Activated T-cell treated with anti-CD3 and anti-CD28 coated beads, Interleukin-2, amount 50 U/mL, for 72 hours (primary cell): ENCODE data around the gene MTHFD1L. TPM values are rescaled to one million over a fixed set of nuclear protein-coding genes. Genes with fewer than 3 reads are reported as not detected.

ENCODE experiments used
- ATAC-seq, 2 donors: fragments of 150-1000 bp; cut with Tn5 transposase; replicated peaks in 1 of 2; 2 replicates each; pipeline ENCODE4 v1.10.0; 2021; ENCODE audit warnings: moderate library complexity in 2 of 2, mild to moderate bottlenecking in 1 of 2
- DNase-seq, 2 donors: peaks; one replicate each; pipeline ENCODE4 v3.0.0; 2021 to 2022; ENCODE audit warnings: mixed read lengths in 1 of 2
- H3K27ac Mint-ChIP-seq: one replicate; pipeline ENCODE4 v1.8.0; 2022; ENCODE audit warnings: mild to moderate bottlenecking, moderate library complexity, mixed read lengths
- H3K27me3 Mint-ChIP-seq: one replicate; pipeline ENCODE4 v1.8.0; 2022; ENCODE audit warnings: low read depth, mixed read lengths
- H3K36me3 Mint-ChIP-seq, 2 donors: one replicate each; pipeline ENCODE4 v1.8.0; 2022; ENCODE audit warnings: mixed read lengths in 2 of 2, mild to moderate bottlenecking in 1 of 2; ENCODE audit not compliant: insufficient read depth in 2 of 2
- H3K4me1 Mint-ChIP-seq: one replicate; pipeline ENCODE4 v1.8.0; 2022; ENCODE audit warnings: low read depth, mixed read lengths
- H3K4me3 Mint-ChIP-seq, 2 donors: one replicate each; pipeline ENCODE4 v1.8.0; 2022; ENCODE audit warnings: mild to moderate bottlenecking in 2 of 2, mixed read lengths in 2 of 2, moderate library complexity in 2 of 2
- H3K9me3 Mint-ChIP-seq, 2 donors: one replicate each; pipeline ENCODE4 v1.8.0; 2022; ENCODE audit warnings: mixed read lengths in 2 of 2
- total RNA-seq, 2 donors: library from RNA; stranded (reverse); gene quantifications; one replicate each; pipeline ENCODE4 v1.2.3, GENCODE V29; 2022

The MTHFD1L gene
- total RNA-seq, 2 donors from 2014 or later, result 138 to 155 TPM

DNA sequence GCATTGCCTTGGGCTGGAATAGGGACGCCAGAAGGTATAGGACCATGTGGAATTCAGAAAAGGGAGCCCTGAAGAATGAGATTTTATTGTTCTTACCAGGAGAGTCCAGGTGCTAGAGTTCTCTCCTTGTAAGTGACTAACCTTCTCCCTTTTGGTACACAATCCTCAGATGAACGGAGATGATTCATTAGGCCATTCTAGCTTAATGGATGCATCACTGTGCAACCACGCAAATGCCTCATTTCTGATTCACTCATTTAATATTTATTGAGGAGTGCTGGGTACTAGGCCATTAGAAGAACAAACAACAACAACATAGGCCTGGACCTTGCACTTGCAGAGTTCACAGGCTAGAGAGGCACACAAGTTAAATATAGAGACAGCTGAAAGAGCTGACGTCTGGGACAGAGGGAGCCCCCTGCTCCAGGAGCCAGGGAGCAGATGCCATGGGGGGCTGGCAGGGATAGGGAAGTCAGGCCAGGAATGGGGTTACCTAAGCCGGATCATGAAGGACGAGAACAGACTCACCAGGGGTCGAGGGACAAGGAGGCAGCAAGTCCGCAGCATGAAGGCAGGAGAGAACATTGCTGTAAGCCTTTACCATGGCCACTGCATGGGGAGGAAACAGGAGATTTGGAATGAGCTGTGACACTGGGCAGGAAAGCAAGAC, 194.7 kb downstream of the MTHFD1L start:
- Mint-ChIP-seq H3K4me3 (no peak overlapping the region), H3K27ac (no peak overlapping the region), H3K27me3 (no peaks in the 10 kb centered on the region), H3K9me3 (no peaks in the 10 kb centered on the region), H3K36me3 (peaks cover 0 to 15% of the 10 kb centered on the region in 2 donors), H3K4me1 (no peaks in the 10 kb centered on the region)
- no peak for ATAC-seq
- DNase-seq, result no peak

DNA sequence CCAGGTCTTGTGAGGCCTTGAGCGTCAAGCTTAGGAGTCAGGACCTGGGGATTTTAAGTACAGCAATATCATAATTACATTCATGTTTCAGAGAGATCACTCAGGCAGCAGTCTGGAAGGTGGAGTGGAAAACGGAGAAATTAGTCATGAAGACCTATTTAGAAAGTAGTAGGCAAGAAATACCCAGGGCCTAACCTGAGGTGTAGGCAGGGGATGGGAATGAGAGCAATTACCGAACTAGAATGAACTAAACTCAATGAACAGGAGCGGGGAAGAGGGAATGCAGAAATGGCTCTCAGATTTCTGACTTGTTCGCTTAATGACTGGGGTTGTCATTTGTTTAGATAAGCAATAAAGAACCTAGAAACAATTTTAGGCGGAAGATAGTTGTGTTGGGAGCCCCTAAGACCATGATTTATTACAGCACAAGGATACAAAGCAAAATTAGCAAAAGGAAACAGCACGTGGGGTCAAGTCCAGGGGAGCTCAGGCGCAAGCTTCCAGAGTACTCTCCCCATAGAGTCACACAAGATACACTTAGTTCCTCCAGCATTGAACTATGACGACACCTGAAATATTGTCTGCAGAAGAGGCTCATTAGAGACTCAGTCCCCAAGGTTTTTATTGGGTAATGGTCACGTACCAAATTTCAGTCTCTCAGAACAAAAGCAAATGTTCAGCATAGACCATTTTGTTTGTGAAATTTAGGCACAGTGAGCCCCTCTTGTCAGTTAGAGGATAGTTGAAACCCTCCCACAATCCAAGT, 195.4 kb downstream of the MTHFD1L start:
- Mint-ChIP-seq H3K36me3 (peaks cover 0 to 17% of the 10 kb centered on the region in 2 donors), H3K9me3 (no peaks in the 10 kb centered on the region)
- DNase-seq, result no peak

DNA sequence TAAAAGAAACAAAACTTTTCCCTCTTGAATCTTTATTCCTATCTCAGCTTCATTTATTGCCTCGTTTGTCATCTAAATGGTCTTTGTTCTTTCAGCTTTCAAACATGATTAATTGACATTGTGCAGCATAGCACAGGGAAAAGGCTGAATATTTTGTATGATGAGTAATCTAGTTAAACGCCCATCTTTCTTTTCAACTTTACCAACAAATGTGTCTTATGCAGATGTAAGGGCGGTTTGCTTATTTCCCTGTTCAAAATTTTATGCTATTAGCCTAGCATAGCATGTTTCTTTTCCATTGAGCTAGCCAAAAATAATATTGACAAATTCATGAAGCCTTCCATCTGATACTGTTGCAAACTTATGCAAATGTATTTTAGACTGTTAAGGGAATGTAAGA, 197.8 kb downstream of the MTHFD1L start:
- peaks cover 0 to 15% of the 10 kb centered on the region in 2 donors for H3K36me3 Mint-ChIP-seq
- no peaks in the 10 kb centered on the region for H3K27me3 Mint-ChIP-seq
- DNase-seq (no peak), ATAC-seq (no peak)
- no peaks in the 10 kb centered on the region for H3K9me3 Mint-ChIP-seq
- H3K4me3 Mint-ChIP-seq, result no peak overlapping the region
- no peaks in the 10 kb centered on the region for H3K4me1 Mint-ChIP-seq
- no peak overlapping the region for H3K27ac Mint-ChIP-seq

More for the DNA sequence above, 195.4 kb downstream of the MTHFD1L start:
- H3K27me3 Mint-ChIP-seq, result no peaks in the 10 kb centered on the region
- H3K27ac Mint-ChIP-seq, result no peak overlapping the region
- ATAC-seq, result no peak
- H3K4me3 Mint-ChIP-seq, result no peak overlapping the region
- H3K4me1 Mint-ChIP-seq, result no peaks in the 10 kb centered on the region

DNA sequence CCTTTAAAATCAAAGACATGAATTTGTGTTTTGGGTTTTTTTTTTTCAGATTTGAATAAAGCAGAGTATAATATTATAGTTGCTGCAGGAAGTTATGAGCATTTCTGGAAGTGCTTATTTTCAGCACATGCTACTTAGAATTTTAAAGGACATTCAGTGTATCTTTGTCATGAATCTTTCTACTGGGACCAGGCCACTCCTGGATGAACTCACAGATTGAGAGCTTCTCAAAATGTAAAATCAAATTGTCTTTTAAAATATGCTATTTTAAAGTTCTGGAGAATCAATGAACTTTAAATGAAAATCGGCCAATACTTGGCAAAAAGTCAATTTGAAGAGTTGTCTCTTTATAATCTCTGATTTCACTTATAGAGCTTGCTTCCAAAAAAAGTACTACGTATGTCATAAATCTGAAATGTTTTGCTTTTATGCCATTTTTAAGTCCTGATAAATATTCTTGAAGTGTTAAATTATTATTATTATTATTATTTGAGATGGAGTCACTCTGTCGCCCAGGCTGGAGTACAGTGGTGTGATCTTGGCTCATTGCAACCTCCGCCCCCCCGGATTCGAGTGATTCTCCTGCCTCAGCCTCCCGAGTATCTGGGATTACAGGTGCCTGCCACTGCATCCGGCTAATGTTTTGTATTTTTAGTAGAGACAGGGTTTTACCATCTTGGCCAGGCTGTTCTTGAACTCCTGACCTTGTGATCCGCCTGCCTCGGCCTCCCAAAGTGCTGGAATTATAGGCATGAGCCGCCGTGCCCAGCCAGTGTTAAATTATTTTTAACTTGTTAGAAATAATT, 198.5 kb downstream of the MTHFD1L start:
- Mint-ChIP-seq H3K9me3 (no peaks in the 10 kb centered on the region), H3K4me3 (no peak overlapping the region)
- ATAC-seq, result no peak

GRCh38 chr6:151065027-151065815, 199.7 kb downstream of the MTHFD1L start:
- Mint-ChIP-seq H3K27ac (no peak overlapping the region), H3K27me3 (no peaks in the 10 kb centered on the region), H3K9me3 (no peaks in the 10 kb centered on the region), H3K4me1 (no peaks in the 10 kb centered on the region), H3K4me3 (no peak overlapping the region), H3K36me3 (peaks cover 1 to 18% of the 10 kb centered on the region in 2 donors)
- no peak for DNase-seq
- ATAC-seq, result no peak

More for the DNA sequence above, 198.5 kb downstream of the MTHFD1L start:
- DNase-seq, result no peak
- no peaks in the 10 kb centered on the region for H3K27me3 Mint-ChIP-seq
- H3K27ac Mint-ChIP-seq, result no peak overlapping the region
- peaks cover 0 to 15% of the 10 kb centered on the region in 2 donors for H3K36me3 Mint-ChIP-seq
- H3K4me1 Mint-ChIP-seq, result no peaks in the 10 kb centered on the region

DNA sequence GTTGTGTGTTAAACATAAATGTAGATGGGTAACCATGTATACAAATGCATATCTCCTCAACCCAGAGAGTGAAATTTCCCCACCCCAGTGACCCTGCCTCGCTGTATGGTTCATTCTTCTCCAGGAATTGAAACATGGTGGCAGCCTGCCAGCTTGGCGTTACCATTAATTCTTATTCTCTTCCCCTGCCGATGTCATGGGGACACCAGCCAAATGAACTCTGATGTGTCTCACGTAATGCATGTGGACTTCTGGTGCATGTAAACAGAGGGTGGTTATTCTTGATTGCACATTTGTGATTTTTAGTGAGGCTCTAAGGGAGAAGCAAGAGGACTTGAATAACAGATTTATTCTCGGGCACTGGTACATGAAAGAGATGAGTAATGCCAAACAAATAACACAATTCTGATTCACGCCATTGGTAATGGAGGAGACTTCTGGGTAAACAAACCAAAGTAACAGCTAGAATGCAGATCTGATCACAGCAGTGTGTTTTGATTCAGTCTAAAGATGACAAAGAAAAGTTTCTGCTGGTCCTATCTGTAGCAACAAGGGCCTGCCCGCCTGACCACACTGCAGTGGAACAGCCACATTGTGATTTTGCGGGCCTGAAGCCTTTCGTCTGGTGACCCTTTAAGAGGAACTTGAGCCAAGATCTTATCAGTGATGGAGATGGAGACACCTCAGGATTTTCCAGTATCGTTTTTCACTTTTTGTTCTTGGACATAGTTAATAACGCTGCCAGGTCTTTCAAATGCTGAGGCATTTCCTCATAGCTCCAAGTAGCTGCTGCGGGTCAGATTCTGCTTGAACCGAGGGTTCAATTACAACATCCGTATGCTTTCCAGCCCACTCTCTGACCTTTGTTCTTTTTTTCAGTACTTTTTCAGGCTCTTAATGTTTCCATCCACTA, 202.4 kb downstream of the MTHFD1L start:
- Mint-ChIP-seq H3K9me3 (peaks cover 0 to 6% of the 10 kb centered on the region in 2 donors), H3K4me3 (no peak overlapping the region), H3K36me3 (peaks cover 10 to 33% of the 10 kb centered on the region in 2 donors), H3K27me3 (no peaks in the 10 kb centered on the region), H3K4me1 (no peaks in the 10 kb centered on the region), H3K27ac (no peak overlapping the region)
- DNase-seq (no peak), ATAC-seq (no peak)

DNA sequence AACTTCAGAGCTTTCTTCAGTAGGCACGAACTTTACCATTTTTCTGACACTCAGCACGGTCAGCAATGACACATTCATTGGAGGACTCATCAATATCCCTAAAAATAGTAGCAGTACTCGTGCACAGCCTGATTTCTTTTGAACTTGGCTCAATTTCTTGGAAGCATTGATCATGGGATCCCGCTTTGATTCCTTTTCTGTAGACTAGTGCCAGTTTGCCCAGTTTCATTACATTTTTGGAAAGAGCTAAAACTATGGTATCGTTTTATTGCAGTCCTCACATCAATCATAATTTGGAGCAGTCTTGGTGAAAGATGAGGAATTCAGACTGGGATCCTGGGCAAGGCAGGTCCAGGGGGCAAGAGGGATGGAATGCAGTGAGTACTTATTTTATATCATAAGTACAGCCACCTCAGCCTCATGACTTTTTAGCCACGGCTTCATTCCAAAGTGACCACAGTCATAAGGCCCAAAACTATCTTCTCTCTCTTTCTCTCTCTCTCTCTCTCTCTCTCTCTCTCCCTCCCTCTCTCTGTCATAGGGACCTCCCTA, 203.3 kb downstream of the MTHFD1L start:
- no peaks in the 10 kb centered on the region for H3K4me1 Mint-ChIP-seq
- no peaks in the 10 kb centered on the region for H3K27me3 Mint-ChIP-seq
- ATAC-seq, result no peak
- no peak overlapping the region for H3K4me3 Mint-ChIP-seq
- peaks cover 0 to 6% of the 10 kb centered on the region in 2 donors for H3K9me3 Mint-ChIP-seq
- H3K36me3 Mint-ChIP-seq, result peaks cover 16 to 35% of the 10 kb centered on the region in 2 donors
- no peak for DNase-seq
- H3K27ac Mint-ChIP-seq, result no peak overlapping the region

- Mint-ChIP-seq H3K4me1 (no peaks in the 10 kb centered on the region), H3K27me3 (no peaks in the 10 kb centered on the region), H3K4me3 (no peak overlapping the region), H3K36me3 (peaks cover 16 to 32% of the 10 kb centered on the region in 2 donors), H3K27ac (no peak overlapping the region), H3K9me3 (peaks cover 0 to 6% of the 10 kb centered on the region in 2 donors)
- no peak for DNase-seq
- ATAC-seq, result no peak
Measured at GRCh38 chr6:151069641-151070040, 204.1 kb downstream of the MTHFD1L start.

DNA sequence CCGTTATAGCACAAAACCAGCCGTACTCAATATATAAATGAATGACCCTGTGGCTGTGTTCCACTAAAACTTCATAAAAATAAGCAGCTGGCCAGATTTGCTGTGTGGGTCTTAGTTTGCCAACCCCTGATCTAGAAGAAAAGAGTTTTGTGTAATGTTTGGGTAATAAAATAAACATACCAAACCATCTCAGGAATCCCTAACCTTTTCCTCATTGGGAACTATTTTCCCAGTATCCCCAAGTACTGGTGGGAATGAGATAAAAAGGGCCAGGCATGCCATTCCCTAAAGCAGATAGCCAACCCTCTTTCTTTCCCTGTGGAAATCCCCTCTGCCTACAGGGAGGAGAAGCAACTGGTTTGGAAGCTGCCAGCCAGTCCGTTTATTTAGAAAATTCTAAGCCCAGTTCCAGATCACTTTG, 205.1 kb downstream of the MTHFD1L start:
- Mint-ChIP-seq H3K27ac (no peak overlapping the region), H3K9me3 (peaks cover 0 to 6% of the 10 kb centered on the region in 2 donors), H3K4me3 (no peak overlapping the region), H3K4me1 (no peaks in the 10 kb centered on the region), H3K36me3 (peaks cover 16 to 37% of the 10 kb centered on the region in 2 donors), H3K27me3 (no peaks in the 10 kb centered on the region)
- ATAC-seq, result no peak
- DNase-seq, result no peak

DNA sequence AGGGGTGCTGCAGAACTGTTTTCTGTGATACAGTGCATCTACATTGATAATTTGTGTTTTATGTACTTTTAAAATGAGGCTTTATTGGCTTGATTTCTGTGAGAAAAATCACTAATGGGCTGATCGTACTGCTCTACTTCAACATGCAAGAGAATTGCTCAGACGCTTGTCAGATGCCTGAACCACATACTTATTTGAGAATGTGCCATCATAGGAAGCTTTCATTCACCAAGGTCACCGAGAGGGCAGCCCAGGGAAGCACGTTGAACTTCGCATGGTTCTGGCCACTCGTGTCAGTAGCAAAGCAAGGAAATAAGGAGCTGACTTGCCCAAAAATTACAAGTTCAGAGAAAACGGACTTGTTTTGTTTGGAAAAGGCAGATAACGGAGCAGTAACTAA, 205.8 kb downstream of the MTHFD1L start:
- peaks cover 0 to 6% of the 10 kb centered on the region in 2 donors for H3K9me3 Mint-ChIP-seq
- ATAC-seq, result no peak
- H3K27ac Mint-ChIP-seq, result no peak overlapping the region
- H3K4me1 Mint-ChIP-seq, result no peaks in the 10 kb centered on the region
- H3K36me3 Mint-ChIP-seq, result peaks cover 19 to 37% of the 10 kb centered on the region in 2 donors
- H3K4me3 Mint-ChIP-seq, result no peak overlapping the region
- no peak for DNase-seq
- H3K27me3 Mint-ChIP-seq, result no peaks in the 10 kb centered on the region

DNA sequence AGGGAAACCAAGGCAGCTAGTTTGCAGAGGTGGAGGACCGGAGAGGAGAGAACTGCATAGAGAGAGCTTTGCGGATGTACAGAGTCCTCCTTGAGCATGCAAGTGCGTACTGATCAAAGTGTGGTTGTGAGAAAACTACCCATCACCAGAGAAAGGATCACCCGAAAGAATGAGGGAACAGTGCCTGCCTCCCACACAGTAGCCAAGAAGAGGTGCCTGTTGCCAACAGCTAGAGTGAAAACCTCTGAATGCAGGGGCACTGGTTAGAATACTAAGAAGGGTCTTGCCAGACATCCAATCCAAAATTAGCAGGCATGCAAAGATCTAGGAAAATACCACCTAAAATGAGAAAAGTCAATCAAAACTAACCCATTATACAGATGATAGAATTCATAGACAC, 207.6 kb downstream of the MTHFD1L start:
- Mint-ChIP-seq H3K27ac (no peak overlapping the region), H3K4me3 (no peak overlapping the region), H3K4me1 (no peaks in the 10 kb centered on the region), H3K36me3 (peaks cover 19 to 39% of the 10 kb centered on the region in 2 donors), H3K9me3 (peaks cover 0 to 6% of the 10 kb centered on the region in 2 donors), H3K27me3 (no peaks in the 10 kb centered on the region)
- ATAC-seq (no peak), DNase-seq (no peak)
